Measurements from ENCODE around the gene PRKCZ. TPM values are rescaled to one million over a fixed set of nuclear protein-coding genes. Genes with fewer than 3 reads are reported as not detected.

The PRKCZ gene
- total RNA-seq, 1 donor from 2014 or later = 7.8 TPM

DNA sequence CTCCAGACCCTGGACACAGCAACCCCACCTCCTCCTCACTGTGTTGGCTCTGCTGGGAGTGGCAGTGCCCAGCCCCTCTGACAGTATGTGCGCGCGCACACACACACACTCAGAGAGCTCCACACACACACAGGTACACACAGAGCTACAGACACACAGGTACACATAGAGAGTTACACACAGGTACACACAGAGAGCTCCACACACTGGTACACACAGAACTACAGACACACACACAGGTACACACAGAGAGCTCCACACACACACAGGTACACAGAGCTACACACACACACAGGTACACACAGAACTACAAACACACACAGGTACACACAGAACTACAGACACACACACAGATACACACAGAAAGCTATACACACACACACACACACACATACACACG, 6.3 kb upstream of the PRKCZ start:
- Mint-ChIP-seq H3K27me3 (ENCODE audit: low read depth) (peaks cover 29% of the 10 kb centered on the region), H3K9me3 (ENCODE audit: low read depth) (no peaks in the 10 kb centered on the region), H3K4me1 (ENCODE audit: low read depth) (no peaks in the 10 kb centered on the region), H3K4me3 (ENCODE audit: unreplicated experiment) (peak overlapping the region; percentile 10), H3K36me3 (ENCODE audit: low read depth) (no peaks in the 10 kb centered on the region), H3K27ac (ENCODE audit: unreplicated experiment) (no peak overlapping the region)
- no peak for DNase-seq (ENCODE audit: low spot score)
- TF ChIP-seq, protein P1, sequence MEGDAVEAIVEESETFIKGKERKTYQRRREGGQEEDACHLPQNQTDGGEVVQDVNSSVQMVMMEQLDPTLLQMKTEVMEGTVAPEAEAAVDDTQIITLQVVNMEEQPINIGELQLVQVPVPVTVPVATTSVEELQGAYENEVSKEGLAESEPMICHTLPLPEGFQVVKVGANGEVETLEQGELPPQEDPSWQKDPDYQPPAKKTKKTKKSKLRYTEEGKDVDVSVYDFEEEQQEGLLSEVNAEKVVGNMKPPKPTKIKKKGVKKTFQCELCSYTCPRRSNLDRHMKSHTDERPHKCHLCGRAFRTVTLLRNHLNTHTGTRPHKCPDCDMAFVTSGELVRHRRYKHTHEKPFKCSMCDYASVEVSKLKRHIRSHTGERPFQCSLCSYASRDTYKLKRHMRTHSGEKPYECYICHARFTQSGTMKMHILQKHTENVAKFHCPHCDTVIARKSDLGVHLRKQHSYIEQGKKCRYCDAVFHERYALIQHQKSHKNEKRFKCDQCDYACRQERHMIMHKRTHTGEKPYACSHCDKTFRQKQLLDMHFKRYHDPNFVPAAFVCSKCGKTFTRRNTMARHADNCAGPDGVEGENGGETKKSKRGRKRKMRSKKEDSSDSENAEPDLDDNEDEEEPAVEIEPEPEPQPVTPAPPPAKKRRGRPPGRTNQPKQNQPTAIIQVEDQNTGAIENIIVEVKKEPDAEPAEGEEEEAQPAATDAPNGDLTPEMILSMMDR (IDR thresholded peaks at IDR 0.05) = no peak

DNA sequence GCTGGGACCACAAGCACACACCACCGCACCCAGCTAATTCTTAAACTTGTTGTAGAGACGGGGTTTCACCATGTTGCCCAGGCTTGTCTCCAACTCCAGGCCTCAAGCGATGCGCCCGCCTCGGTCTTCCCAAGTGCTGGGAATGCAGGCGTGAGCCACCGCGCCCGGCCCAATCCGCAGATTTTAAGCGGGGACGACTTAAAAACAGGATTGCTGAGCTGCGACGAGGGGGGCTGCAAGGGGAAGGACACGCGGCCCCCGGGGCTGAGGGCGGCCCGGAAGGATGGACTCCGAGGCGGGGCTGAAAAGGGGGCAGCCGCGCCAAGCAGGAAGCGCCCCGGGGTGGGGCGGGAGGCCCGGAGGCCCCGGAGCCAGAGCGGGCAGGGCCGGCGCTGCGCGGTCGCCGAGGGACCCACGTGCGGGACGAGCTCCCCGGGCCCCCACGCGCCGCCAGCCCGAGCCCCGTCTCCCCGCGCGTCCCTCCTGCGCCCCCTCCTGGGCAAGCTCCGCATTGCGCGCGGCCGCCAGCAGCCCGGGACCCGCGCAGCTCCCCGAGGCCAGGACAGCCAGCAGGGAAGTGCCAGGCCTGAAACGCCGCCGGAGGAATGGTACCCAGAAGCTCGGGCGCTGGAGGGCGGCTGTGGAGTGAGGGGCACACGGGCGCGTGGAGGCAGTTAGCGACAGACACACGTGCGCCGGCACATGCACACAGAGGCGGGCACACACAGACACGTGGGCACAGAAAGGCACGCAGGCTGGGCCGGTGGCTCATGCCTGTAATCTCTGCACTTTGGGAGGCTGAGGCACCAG, 5.5 kb upstream of the PRKCZ start:
- Mint-ChIP-seq H3K36me3 (ENCODE audit: low read depth) (no peaks in the 10 kb centered on the region), H3K9me3 (ENCODE audit: low read depth) (no peaks in the 10 kb centered on the region), H3K27me3 (ENCODE audit: low read depth) (peaks cover 29% of the 10 kb centered on the region), H3K4me1 (ENCODE audit: low read depth) (peaks cover 4% of the 10 kb centered on the region), H3K27ac (ENCODE audit: unreplicated experiment) (no peak overlapping the region), H3K4me3 (ENCODE audit: unreplicated experiment) (peak overlapping the region; percentile 2)
- no peak for DNase-seq (ENCODE audit: low spot score)
- TF ChIP-seq, protein P1 (IDR thresholded peaks at IDR 0.05) = peak; percentile 88

DNA sequence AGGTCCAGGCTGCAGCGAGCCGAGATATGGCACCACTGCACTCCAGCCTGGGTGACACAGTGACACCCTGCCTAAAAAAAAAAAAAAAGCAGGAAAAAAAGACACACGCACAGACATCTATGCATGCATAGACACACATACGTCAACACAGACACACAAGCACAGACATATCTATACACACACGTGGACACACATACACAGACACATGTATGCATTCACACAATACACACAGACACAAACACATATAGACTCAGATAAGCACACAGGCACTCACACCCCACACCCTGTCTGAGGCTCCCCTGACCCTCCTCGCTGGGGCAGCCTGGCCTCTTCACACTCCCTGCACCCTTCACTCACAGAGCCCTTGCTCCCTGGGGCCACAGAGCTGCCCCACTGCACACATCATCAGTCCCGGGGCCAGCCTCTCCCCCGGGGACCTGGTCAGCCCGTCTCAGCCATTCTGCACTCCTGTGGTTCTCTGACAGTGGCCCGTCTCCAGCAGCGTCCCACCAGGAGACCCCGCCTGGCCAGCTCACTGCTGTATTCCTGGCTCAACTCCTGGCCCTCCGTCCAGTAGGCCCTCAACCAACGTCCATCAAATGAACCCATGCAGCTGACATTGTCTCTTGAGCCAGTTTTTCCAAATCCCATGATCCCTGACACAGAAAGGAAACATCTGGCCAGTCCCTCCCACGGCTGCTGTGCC, 4.6 kb upstream of the PRKCZ start:
- Mint-ChIP-seq H3K36me3 (ENCODE audit: low read depth) (no peaks in the 10 kb centered on the region), H3K27me3 (ENCODE audit: low read depth) (peaks cover 29% of the 10 kb centered on the region), H3K9me3 (ENCODE audit: low read depth) (no peaks in the 10 kb centered on the region), H3K4me1 (ENCODE audit: low read depth) (peaks cover 4% of the 10 kb centered on the region), H3K4me3 (ENCODE audit: unreplicated experiment) (no peak overlapping the region), H3K27ac (ENCODE audit: unreplicated experiment) (no peak overlapping the region)
- TF ChIP-seq, protein P1 (IDR thresholded peaks at IDR 0.05) = no peak
- no peak for DNase-seq (ENCODE audit: low spot score)

DNA sequence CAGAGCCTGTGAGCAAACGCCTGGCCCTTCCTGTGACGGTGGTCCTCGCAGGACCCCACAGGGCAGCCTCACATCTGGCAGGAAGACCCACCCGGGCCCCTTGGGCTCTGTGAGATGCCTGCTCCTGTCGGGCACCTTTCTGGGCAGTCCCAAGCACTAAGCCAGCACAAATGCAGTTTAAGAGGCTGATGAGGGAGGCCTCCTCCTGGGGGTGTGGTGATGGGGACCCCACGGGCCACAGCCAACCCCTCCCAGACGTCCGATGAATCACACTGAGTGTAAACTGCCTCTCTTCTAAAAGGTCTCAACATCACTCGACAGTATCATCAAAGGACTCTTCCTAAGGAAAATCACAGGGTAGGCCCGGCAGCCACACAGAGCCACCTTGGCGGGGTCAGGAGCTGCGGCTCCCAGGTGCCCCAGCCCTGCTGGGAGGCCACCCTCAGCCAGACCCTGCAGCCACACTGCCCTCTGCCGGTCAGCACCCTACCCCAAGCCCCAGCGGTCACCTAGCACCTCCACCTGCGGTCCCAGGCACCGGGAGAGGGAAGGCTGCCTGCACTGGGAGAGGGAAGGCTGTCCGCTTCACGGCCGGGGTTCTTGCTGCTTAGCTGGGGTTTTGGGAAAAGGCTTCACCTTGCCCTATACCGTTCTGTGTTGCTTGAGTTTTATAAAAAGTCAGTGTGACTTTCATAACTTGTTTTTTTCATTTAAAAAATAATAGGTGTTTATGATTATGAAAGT, 3.9 kb upstream of the PRKCZ start:
- Mint-ChIP-seq H3K4me1 (ENCODE audit: low read depth) (peaks cover 4% of the 10 kb centered on the region), H3K27ac (ENCODE audit: unreplicated experiment) (no peak overlapping the region), H3K27me3 (ENCODE audit: low read depth) (peaks cover 29% of the 10 kb centered on the region), H3K9me3 (ENCODE audit: low read depth) (no peaks in the 10 kb centered on the region), H3K4me3 (ENCODE audit: unreplicated experiment) (no peak overlapping the region), H3K36me3 (ENCODE audit: low read depth) (no peaks in the 10 kb centered on the region)
- TF ChIP-seq, protein P1 (IDR thresholded peaks at IDR 0.05) = peak; percentile 78
- DNase-seq (ENCODE audit: low spot score) = no peak

Measured in chondrocyte (in vitro differentiated cells).